GM13977 (cell line): ENCODE data around the gene KDM4B.

ENCODE experiments used
- DNase-seq: peaks from one replicate; pipeline ENCODE4 v3.0.0; 2012; ENCODE audit warnings: low spot score
- CTCF ChIP-seq: IDR thresholded peaks from 2 replicates; pipeline ENCODE4 v1.5.1; 2012; ENCODE audit warnings: mild to moderate bottlenecking, control low read depth; ENCODE audit not compliant: insufficient read depth; ENCODE audit errors: extremely low read depth, missing control alignments
- in situ Hi-C: fragments of 300-500 bp; cut with MboI; formaldehyde crosslinking; loops from one replicate; pipeline ENCODE4 v1.12.0; 2022; ENCODE audit warnings: low sequenced_read_pairs, low pct_unique_long_range_greater_than_20kb, mixed read lengths, inconsistent platforms; ENCODE audit not compliant: unreplicated experiment

The KDM4B gene

GRCh38 chr19:5145521-5146511, 176.9 kb downstream of the KDM4B start:
- DNase-seq = no peak
- no peak for TF ChIP-seq CTCF
- in situ Hi-C loops = no loop called here

- DNase-seq = no peak
- in situ Hi-C loops = no loop called here
- TF ChIP-seq CTCF = no peak
Measured at GRCh38 chr19:5147074-5147977, 178.4 kb downstream of the KDM4B start.

- no peak for TF ChIP-seq CTCF
- in situ Hi-C loops = no loop called here
- DNase-seq = no peak
Measured at GRCh38 chr19:5147978-5148793, 179.3 kb downstream of the KDM4B start.

- in situ Hi-C loops = no loop called here
- no peak for TF ChIP-seq CTCF
- no peak for DNase-seq
Measured at GRCh38 chr19:5148794-5149190, 179.9 kb downstream of the KDM4B start.

GRCh38 chr19:5149508-5149907, 180.6 kb downstream of the KDM4B start:
- TF ChIP-seq CTCF = no peak
- DNase-seq = no peak
- in situ Hi-C loops = no loop called here
